HepG2 (cell line): ENCODE measurements around the gene CAMK2A. TPM values are rescaled to one million over a fixed set of nuclear protein-coding genes. Genes with fewer than 3 reads are reported as not detected.

Experiments
- ATAC-seq: fragments of 200-7000 bp; cut with Tn5 transposase; 3 replicates; pipeline ENCODE4 v1.9.1; 2020; ENCODE audit warnings: mild to moderate bottlenecking, moderate library complexity
- BruUV-seq: library from RNA; stranded (reverse); fragments of 400-500 nt; replicated peaks from 2 replicates; lab custom pipeline; 2021; lab: Mats Ljungman, UMichigan
- CTCF ChIA-PET: fragments of 300-600 bp; formaldehyde crosslinking; extraction: SDS; loops from one replicate; lab custom pipeline; 2021; ENCODE audit warnings: low total read pairs, inconsistent platforms, low intra/inter-chr PET ratio; lab: Yijun Ruan, JAX
- POLR2A ChIA-PET: fragments of 350-600 bp; sonication (Branson Sonifier 250); formaldehyde crosslinking; loops from one replicate; lab custom pipeline; 2020; ENCODE audit warnings: antibody characterized with exemption, inconsistent platforms; lab: Yijun Ruan, JAX
- DNase-seq: peaks from one replicate; pipeline ENCODE4 v3.0.0-alpha.2; 2015; ENCODE audit warnings: low spot score
- FAIRE-seq: peaks from 3 replicates; lab custom pipeline; 2011; peaks lifted over from hg19 to GRCh38; lab: Jason Lieb, UNC
- H2AFZ ChIP-seq: one replicate; pipeline ENCODE4 v1.6.1; 2011; ENCODE audit warnings: low read length, inconsistent platforms
- H3K27ac ChIP-seq: fragments of 300-600 bp; 3 replicates; pipeline ENCODE4 v1.8.0; 2011; ENCODE audit warnings: mixed run types, mild to moderate bottlenecking, mixed read lengths, low read length, inconsistent platforms; ENCODE audit not compliant: insufficient read depth; ENCODE audit errors: extremely low read length
- H3K27me3 ChIP-seq, 2 experiments: fragments of 200-600 bp in 1 of 2; 2 replicates in 1 of 2; 3 replicates in 1 of 2; pipeline versions ENCODE4 v1.6.0 to v1.8.0; 2011; ENCODE audit warnings: low read length in 2 of 2, mild to moderate bottlenecking in 2 of 2, moderate library complexity in 2 of 2, inconsistent platforms in 1 of 2; ENCODE audit not compliant: insufficient read depth in 2 of 2, control insufficient read depth in 1 of 2
- H3K36me3 ChIP-seq, 2 experiments: fragments of 200-600 bp in 1 of 2; replicated peaks in 1 of 2; 2 replicates in 1 of 2; 3 replicates in 1 of 2; pipeline versions ENCODE4 v1.5.1 to v1.8.0; 2011; ENCODE audit warnings: low read length in 2 of 2, inconsistent platforms in 1 of 2; ENCODE audit not compliant: insufficient read depth in 2 of 2, control insufficient read depth in 1 of 2
- H3K4me1 ChIP-seq: 2 replicates; pipeline ENCODE4 v1.5.1; 2012; ENCODE audit warnings: low read length, inconsistent platforms; ENCODE audit not compliant: insufficient read depth
- H3K4me2 ChIP-seq: 2 replicates; pipeline ENCODE4 v1.6.0; 2011; ENCODE audit warnings: low read depth, low read length, inconsistent platforms
- H3K4me3 ChIP-seq, 3 experiments: fragments of 200-600 bp in 1 of 3; sonication (generic), shearing (Covaris generic) in 1 of 3; replicated peaks in 1 of 3; 2 replicates each; pipeline ENCODE4 v1.5.1; 2011 to 2016; ENCODE audit warnings: low read length in 3 of 3, inconsistent platforms in 2 of 3, low read depth in 2 of 3, mild to moderate bottlenecking in 2 of 3, control low read depth in 1 of 3, mixed read lengths in 1 of 3; ENCODE audit not compliant: insufficient read depth in 1 of 3
- H3K79me2 ChIP-seq: one replicate; pipeline ENCODE4 v1.6.1; 2011; ENCODE audit warnings: low read length, inconsistent platforms; ENCODE audit not compliant: insufficient read depth
- H3K9ac ChIP-seq: 2 replicates; pipeline ENCODE4 v1.6.0; 2011; ENCODE audit warnings: mild to moderate bottlenecking, low read depth, low read length, inconsistent platforms; ENCODE audit not compliant: insufficient read depth
- H3K9me3 ChIP-seq: 2 replicates; pipeline ENCODE4 v1.5.1; 2012; ENCODE audit warnings: mild to moderate bottlenecking, low read length
- H4K20me1 ChIP-seq: 2 replicates; pipeline ENCODE4 v1.6.0; 2011; ENCODE audit warnings: inconsistent platforms, mild to moderate bottlenecking, low read length, moderate library complexity; ENCODE audit not compliant: insufficient read depth
- E2F1 ChIP-seq: sonication (generic); formaldehyde crosslinking; IDR thresholded peaks from 2 replicates; pipeline ENCODE4 v1.5.0; 2020; ENCODE audit warnings: missing genetic modification reagents
- MAF1 ChIP-seq: sonication (generic); formaldehyde crosslinking; IDR thresholded peaks from 2 replicates; pipeline ENCODE4 v1.5.0; 2020; ENCODE audit warnings: missing genetic modification reagents, borderline replicate concordance
- PATZ1 ChIP-seq: sonication (generic); formaldehyde crosslinking; IDR thresholded peaks from 2 replicates; pipeline ENCODE4 v1.4.0; 2020; ENCODE audit warnings: missing genetic modification reagents
- PLRG1 ChIP-seq: fragments of 450-650 bp; conservative IDR thresholded peaks from 2 replicates; pipeline ENCODE4 v1.6.1; 2016
- SP5 ChIP-seq: IDR thresholded peaks from 2 replicates; pipeline ENCODE4 v1.6.1; 2016; ENCODE audit warnings: low read depth, borderline replicate concordance
- ZMYM4 ChIP-seq: sonication (generic); formaldehyde crosslinking; IDR thresholded peaks from 2 replicates; pipeline ENCODE4 v1.8.1; 2023; ENCODE audit warnings: mild to moderate bottlenecking, missing genetic modification reagents
- ZNF788 ChIP-seq: sonication (generic); formaldehyde crosslinking; IDR thresholded peaks from 2 replicates; pipeline ENCODE4 v1.5.0; 2020; ENCODE audit warnings: mild to moderate bottlenecking, missing genetic modification reagents, borderline replicate concordance
- ZNF816 ChIP-seq: sonication (generic); formaldehyde crosslinking; IDR thresholded peaks from 2 replicates; pipeline ENCODE4 v1.8.0; 2022; ENCODE audit warnings: missing genetic modification reagents, mild to moderate bottlenecking, borderline replicate concordance
- ZNF878 ChIP-seq: sonication (generic); formaldehyde crosslinking; IDR thresholded peaks from 2 replicates; pipeline ENCODE4 v1.8.1; 2023; ENCODE audit warnings: mild to moderate bottlenecking, missing genetic modification reagents, moderate library complexity
- WGBS: methylation state at CpG from one replicate; pipeline ENCODE4 v1.1.6; 2017; ENCODE audit warnings: low lambda C conversion rate; 5-methylcytosine and 5-hydroxymethylcytosine counted together
- in situ Hi-C: cut with HindIII; loops from 2 replicates; pipeline ENCODE4 v1.10.0; 2017; ENCODE audit warnings: low pct_unique_long_range_greater_than_20kb; ENCODE audit not compliant: extremely low pct_ligation_motif_present
- intact Hi-C: fragments of 100-400 bp; cut with micrococcal nuclease; formaldehyde crosslinking; loops from one replicate; pipeline ENCODE4 v1.10.0; 2022; ENCODE audit not compliant: unreplicated experiment
- polyA plus RNA-seq, 8 experiments: library from polyadenylated mRNA; depleted of rRNA in 3 of 8; stranded (reverse) in 7 of 8; unstranded in 1 of 8; fragments of >200 nt; fragmentation: Illumina TruSeq in 4 of 8; extraction: Trizol in 4 of 8; gene quantifications; 2 replicates each; pipeline versions ENCODE4 v1.2.1 to v1.2.3, GENCODE V29; 2011 to 2016; ENCODE audit warnings: low read depth in 4 of 8, missing spikeins in 1 of 8, mixed read lengths in 1 of 8; ENCODE audit not compliant: insufficient read depth in 1 of 8
- total RNA-seq, 5 experiments: library from RNA; depleted of rRNA; stranded (reverse); fragments of >200 nt; fragmentation: Illumina TruSeq; extraction: Trizol; gene quantifications; 2 replicates each; pipeline ENCODE4 v1.2.3, GENCODE V29; 2016; ENCODE audit warnings: low read depth in 1 of 5

CAMK2A gene
- total and polyA plus RNA-seq, 2 of the 13 experiments (the other 11 are each of a cell fraction or from before 2014, with no cell fraction given), result 0.11 TPM; not detected in 1

- H3K27me3 ChIP-seq, result peaks cover 0 to 18% of the 10 kb centered on the region in 2 experiments; a peak in 3 of 5 replicates
- peaks cover 61% of the 10 kb centered on the region for H3K4me1 ChIP-seq
- H3K9me3 ChIP-seq, result no peaks in the 10 kb centered on the region
- ChIA-PET CTCF (no interaction called here), POLR2A (no interaction called here)
- FAIRE-seq (no peak), ATAC-seq (no peak; the same call in 2 of the 3 replicates), DNase-seq (no peak)
- no TSS peak for BruUV-seq
- H3K79me2 ChIP-seq, result no peaks in the 10 kb centered on the region
- H3K4me3 ChIP-seq, result no peak overlapping the region
- intact Hi-C loops (no loop called here), in situ Hi-C loops (no loop called here)
- no peak for TF ChIP-seq ZNF878 (CRISPR knock-in tag)
- TF ChIP-seq ZMYM4, result no peak
- no peak for TF ChIP-seq MAF1
- TF ChIP-seq PLRG1, result no peak
- no peak for TF ChIP-seq ZNF816 (CRISPR knock-in tag)
- TF ChIP-seq PATZ1 (CRISPR knock-in tag), result 0 out of 2 replicates have a peak, but pooled peaks have one; percentile 11
- TF ChIP-seq E2F1 (CRISPR knock-in tag), result no peak
- peak; percentile 33; the same call in 1 of the 2 replicates for TF ChIP-seq SP5 (CRISPR knock-in tag)
- TF ChIP-seq ZNF788, result no peak
- H3K36me3 ChIP-seq, result no peaks in the 10 kb centered on the region
- H3K27ac ChIP-seq, result no peak overlapping the region
- H3K4me2 ChIP-seq, result no peak overlapping the region
- no peak overlapping the region for H2AFZ ChIP-seq
- no peaks in the 10 kb centered on the region for H4K20me1 ChIP-seq
- 3% methylated on average over 4 of the region's 11 CpGs for WGBS
- H3K9ac ChIP-seq, result no peak overlapping the region
These were observed 32.1 kb downstream of the CAMK2A start for GRCh38 chr5:150257424-150257823.
